Measurements from ENCODE around the gene CPXM2.

The CPXM2 gene

GRCh38 chr10:123759501-123760031 lies 132.0 kb downstream of the CPXM2 start:
- Histone ChIP-seq H3K27ac (no peak overlapping the region), H3K4me1 (peaks cover 0 to 6% (median 0%) of the 10 kb centered on the region in 4 donors), H3K9me3 (no peaks in the 10 kb centered on the region), H3K4me3 (no peak overlapping the region), H3K27me3 (no peaks in the 10 kb centered on the region), H3K36me3 (peaks cover 9 to 47% (median 9%) of the 10 kb centered on the region in 3 donors)
- TF ChIP-seq CTCF (IDR thresholded peaks at IDR 0.05): no peak
- DNase-seq: no peak
- intact Hi-C loops (cut with DNase I; ENCODE audit: low total_unique reads): loop anchor here (10.0 kb wide), 1 partner anchor 205 kb away; no protein-coding TSS in a partner anchor

GRCh38 chr10:123759041-123759440 lies 132.6 kb downstream of the CPXM2 start:
- H3K27me3 ChIP-seq: no peaks in the 10 kb centered on the region
- no peaks in the 10 kb centered on the region for H3K9me3 ChIP-seq
- no peak for DNase-seq
- H3K4me3 ChIP-seq: no peak overlapping the region
- no peak overlapping the region for H3K27ac ChIP-seq
- intact Hi-C loops (cut with DNase I; ENCODE audit: low total_unique reads): no loop called here
- H3K36me3 ChIP-seq: peaks cover 9 to 52% (median 14%) of the 10 kb centered on the region in 3 donors
- peaks cover 0 to 6% (median 0%) of the 10 kb centered on the region in 4 donors for H3K4me1 ChIP-seq
- TF ChIP-seq CTCF (IDR thresholded peaks at IDR 0.05): no peak

DNA sequence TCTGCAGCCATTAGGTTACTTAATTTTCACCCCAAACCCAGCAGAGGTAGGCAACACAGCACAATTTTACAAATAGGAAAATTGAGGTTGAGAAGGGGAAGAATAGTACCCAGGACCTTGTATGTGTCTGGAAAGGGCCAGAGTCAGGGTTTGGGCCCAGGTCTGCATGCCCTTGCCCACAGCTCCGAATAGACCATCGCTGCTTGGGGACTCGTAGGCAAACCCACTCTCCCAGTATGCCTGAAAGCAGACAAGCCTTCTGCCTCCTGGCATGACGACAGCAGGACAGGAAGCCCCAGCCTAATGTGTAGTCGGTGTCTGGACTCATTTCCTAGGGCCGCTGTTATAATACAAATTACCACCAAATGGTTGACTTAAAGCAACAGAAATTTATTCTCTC lies 133.8 kb downstream of the CPXM2 start:
- Histone ChIP-seq H3K4me1 (peaks cover 0 to 6% (median 0%) of the 10 kb centered on the region in 4 donors), H3K9me3 (no peaks in the 10 kb centered on the region), H3K36me3 (peaks cover 9 to 64% (median 18%) of the 10 kb centered on the region in 3 donors), H3K27me3 (no peaks in the 10 kb centered on the region), H3K27ac (no peak overlapping the region), H3K4me3 (no peak overlapping the region)
- no peak for TF ChIP-seq CTCF (IDR thresholded peaks at IDR 0.05)
- intact Hi-C loops (cut with DNase I; ENCODE audit: low total_unique reads): no loop called here
- DNase-seq: no peak

DNA sequence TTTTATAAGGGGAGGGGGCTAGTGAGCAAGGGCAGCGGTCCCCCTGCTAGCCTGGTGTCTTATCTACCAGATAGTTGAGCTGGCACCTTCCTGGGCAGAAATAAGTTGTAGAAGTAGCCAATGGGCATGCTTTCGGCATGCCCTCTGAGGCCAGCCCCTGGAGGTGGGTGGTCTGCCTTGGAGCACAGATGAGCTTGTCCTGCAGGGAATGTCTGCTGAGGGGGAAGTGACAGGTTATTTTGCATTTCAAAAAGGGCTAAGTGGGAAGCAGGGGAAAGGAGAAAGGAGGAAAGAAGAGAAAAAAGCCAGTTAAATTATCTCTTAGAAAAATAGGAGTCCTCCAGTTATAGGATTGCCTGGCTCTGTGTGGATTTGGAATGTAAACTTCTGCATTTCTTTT lies 136.5 kb downstream of the CPXM2 start:
- Histone ChIP-seq H3K4me3 (no peak overlapping the region), H3K27me3 (no peaks in the 10 kb centered on the region), H3K4me1 (no peaks in the 10 kb centered on the region), H3K9me3 (no peaks in the 10 kb centered on the region), H3K36me3 (peaks cover 3 to 52% (median 20%) of the 10 kb centered on the region in 3 donors), H3K27ac (no peak overlapping the region)
- no peak for TF ChIP-seq CTCF (IDR thresholded peaks at IDR 0.05)
- intact Hi-C loops (cut with DNase I; ENCODE audit: low total_unique reads): no loop called here
- no peak for DNase-seq

DNA sequence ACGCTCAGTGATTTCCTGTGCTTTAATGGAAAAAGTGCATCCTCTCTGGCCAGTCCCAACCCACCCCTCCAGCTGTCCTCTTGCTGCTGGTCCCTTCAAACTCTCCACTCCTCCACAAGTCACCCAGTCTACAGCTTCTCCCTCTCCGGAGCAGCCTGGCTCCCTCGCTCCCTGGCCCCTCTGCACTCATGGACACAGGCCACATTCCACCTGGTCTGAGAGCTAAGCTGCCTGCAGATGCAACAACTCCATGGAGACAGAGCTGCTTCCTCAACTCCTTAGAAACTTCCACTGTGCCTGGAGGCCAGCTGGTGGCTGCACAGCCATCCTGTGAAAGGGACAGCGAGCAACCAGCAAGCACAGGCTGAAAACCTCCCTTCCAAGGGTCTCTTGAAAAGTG lies 137.5 kb downstream of the CPXM2 start:
- Histone ChIP-seq H3K4me1 (no peaks in the 10 kb centered on the region), H3K9me3 (no peaks in the 10 kb centered on the region), H3K27me3 (no peaks in the 10 kb centered on the region), H3K36me3 (peaks cover 0 to 56% (median 20%) of the 10 kb centered on the region in 3 donors), H3K4me3 (no peak overlapping the region), H3K27ac (no peak overlapping the region)
- intact Hi-C loops (cut with DNase I; ENCODE audit: low total_unique reads): no loop called here
- TF ChIP-seq CTCF (IDR thresholded peaks at IDR 0.05): no peak
- no peak for DNase-seq

All from tibial artery (tissue), 4 donors.